ENCODE data around the gene FILIP1L.

DNA sequence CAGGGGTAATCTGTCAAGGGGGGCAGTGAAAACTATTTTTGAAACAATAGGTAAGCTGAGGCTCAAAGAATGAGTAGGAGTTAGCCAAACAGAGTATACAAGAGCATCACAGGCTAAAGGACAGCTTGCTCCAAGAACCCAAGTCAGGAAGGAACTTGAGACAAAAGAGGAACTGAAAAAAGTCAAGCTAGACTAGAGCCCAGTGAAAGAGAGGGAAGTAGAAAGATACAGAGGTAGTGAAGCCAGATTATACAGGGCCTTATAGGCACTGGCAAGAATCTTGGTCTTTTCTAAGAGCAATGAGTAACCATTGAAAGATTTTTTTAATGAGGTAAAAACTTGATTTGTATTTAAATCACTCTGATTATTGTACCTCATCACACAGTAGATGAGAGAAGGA lies 69.9 kb downstream of the FILIP1L start:
- TF ChIP-seq, protein P1, sequence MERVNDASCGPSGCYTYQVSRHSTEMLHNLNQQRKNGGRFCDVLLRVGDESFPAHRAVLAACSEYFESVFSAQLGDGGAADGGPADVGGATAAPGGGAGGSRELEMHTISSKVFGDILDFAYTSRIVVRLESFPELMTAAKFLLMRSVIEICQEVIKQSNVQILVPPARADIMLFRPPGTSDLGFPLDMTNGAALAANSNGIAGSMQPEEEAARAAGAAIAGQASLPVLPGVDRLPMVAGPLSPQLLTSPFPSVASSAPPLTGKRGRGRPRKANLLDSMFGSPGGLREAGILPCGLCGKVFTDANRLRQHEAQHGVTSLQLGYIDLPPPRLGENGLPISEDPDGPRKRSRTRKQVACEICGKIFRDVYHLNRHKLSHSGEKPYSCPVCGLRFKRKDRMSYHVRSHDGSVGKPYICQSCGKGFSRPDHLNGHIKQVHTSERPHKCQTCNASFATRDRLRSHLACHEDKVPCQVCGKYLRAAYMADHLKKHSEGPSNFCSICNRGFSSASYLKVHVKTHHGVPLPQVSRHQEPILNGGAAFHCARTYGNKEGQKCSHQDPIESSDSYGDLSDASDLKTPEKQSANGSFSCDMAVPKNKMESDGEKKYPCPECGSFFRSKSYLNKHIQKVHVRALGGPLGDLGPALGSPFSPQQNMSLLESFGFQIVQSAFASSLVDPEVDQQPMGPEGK (CRISPR knock-in tag; IDR thresholded peaks at IDR 0.05; ENCODE audit: borderline replicate concordance): no peak
- TF ChIP-seq, protein P2, sequence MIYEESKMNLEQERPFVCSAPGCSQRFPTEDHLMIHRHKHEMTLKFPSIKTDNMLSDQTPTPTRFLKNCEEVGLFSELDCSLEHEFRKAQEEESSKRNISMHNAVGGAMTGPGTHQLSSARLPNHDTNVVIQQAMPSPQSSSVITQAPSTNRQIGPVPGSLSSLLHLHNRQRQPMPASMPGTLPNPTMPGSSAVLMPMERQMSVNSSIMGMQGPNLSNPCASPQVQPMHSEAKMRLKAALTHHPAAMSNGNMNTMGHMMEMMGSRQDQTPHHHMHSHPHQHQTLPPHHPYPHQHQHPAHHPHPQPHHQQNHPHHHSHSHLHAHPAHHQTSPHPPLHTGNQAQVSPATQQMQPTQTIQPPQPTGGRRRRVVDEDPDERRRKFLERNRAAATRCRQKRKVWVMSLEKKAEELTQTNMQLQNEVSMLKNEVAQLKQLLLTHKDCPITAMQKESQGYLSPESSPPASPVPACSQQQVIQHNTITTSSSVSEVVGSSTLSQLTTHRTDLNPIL (CRISPR knock-in tag; IDR thresholded peaks at IDR 0.05; ENCODE audit: low read depth): no peak
- TF ChIP-seq ZFP3 (CRISPR knock-in tag; IDR thresholded peaks at IDR 0.05): no peak
- TF ChIP-seq, protein P3, sequence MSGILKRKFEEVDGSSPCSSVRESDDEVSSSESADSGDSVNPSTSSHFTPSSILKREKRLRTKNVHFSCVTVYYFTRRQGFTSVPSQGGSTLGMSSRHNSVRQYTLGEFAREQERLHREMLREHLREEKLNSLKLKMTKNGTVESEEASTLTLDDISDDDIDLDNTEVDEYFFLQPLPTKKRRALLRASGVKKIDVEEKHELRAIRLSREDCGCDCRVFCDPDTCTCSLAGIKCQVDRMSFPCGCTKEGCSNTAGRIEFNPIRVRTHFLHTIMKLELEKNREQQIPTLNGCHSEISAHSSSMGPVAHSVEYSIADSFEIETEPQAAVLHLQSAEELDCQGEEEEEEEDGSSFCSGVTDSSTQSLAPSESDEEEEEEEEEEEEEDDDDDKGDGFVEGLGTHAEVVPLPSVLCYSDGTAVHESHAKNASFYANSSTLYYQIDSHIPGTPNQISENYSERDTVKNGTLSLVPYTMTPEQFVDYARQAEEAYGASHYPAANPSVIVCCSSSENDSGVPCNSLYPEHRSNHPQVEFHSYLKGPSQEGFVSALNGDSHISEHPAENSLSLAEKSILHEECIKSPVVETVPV (CRISPR knock-in tag; IDR thresholded peaks at IDR 0.05): no peak
- TF ChIP-seq, protein P4, sequence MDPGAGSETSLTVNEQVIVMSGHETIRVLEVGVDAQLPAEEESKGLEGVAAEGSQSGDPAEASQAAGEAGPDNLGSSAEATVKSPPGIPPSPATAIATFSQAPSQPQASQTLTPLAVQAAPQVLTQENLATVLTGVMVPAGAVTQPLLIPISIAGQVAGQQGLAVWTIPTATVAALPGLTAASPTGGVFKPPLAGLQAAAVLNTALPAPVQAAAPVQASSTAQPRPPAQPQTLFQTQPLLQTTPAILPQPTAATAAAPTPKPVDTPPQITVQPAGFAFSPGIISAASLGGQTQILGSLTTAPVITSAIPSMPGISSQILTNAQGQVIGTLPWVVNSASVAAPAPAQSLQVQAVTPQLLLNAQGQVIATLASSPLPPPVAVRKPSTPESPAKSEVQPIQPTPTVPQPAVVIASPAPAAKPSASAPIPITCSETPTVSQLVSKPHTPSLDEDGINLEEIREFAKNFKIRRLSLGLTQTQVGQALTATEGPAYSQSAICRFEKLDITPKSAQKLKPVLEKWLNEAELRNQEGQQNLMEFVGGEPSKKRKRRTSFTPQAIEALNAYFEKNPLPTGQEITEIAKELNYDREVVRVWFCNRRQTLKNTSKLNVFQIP (CRISPR knock-in tag; IDR thresholded peaks at IDR 0.05; ENCODE audit: borderline replicate concordance, low read depth): no peak
- TF ChIP-seq ARNTL (CRISPR knock-in tag; IDR thresholded peaks at IDR 0.05; ENCODE audit: borderline replicate concordance, low read depth): no peak
- no peak for TF ChIP-seq BACH2 (CRISPR knock-in tag; IDR thresholded peaks at IDR 0.05; ENCODE audit: borderline replicate concordance)
- no peak for TF ChIP-seq TCF4 (CRISPR knock-in tag; IDR thresholded peaks at IDR 0.05; ENCODE audit: borderline replicate concordance)
- no peak for TF ChIP-seq GLIS3 (CRISPR knock-in tag; IDR thresholded peaks at IDR 0.05)
- no peak for TF ChIP-seq CSDC2 (CRISPR knock-in tag; IDR thresholded peaks at IDR 0.05)
- TF ChIP-seq ZFP30 (CRISPR knock-in tag; IDR thresholded peaks at IDR 0.05): no peak
- TF ChIP-seq ISL1 (CRISPR knock-in tag; IDR thresholded peaks at IDR 0.05): no peak
